KMS-11 (cell line): ENCODE results near the gene GNB1L.

Source experiments
- H2AFZ ChIP-seq: fragments of 200-600 bp; sonication (generic); 2 replicates; pipeline ENCODE4 v1.6.1; 2016; ENCODE audit warnings: antibody characterized with exemption, mixed run types, low read depth
- H3K27ac ChIP-seq: fragments of 200-600 bp; sonication (generic); 2 replicates; pipeline ENCODE4 v1.6.1; 2016; ENCODE audit warnings: mild to moderate bottlenecking, mixed run types
- H3K27me3 ChIP-seq: fragments of 200-600 bp; sonication (generic); 2 replicates; pipeline ENCODE4 v1.6.1; 2017; ENCODE audit warnings: mild to moderate bottlenecking, low read depth, mixed run types, moderate library complexity; ENCODE audit not compliant: insufficient read depth
- H3K36me3 ChIP-seq: fragments of 200-600 bp; sonication (generic); 2 replicates; pipeline ENCODE4 v1.6.1; 2017; ENCODE audit warnings: mild to moderate bottlenecking, mixed run types; ENCODE audit not compliant: insufficient read depth
- H3K4me1 ChIP-seq: fragments of 200-600 bp; sonication (generic); 2 replicates; pipeline ENCODE4 v1.6.1; 2016; ENCODE audit warnings: mild to moderate bottlenecking, low read depth, mixed run types; ENCODE audit not compliant: poor library complexity, severe bottlenecking
- H3K4me2 ChIP-seq: fragments of 200-600 bp; sonication (generic); 2 replicates; pipeline ENCODE4 v1.7.0; 2016; ENCODE audit warnings: mild to moderate bottlenecking, mixed run types
- H3K4me3 ChIP-seq: fragments of 200-600 bp; sonication (generic); IDR thresholded peaks from 2 replicates; pipeline ENCODE4 v1.6.1; 2017; ENCODE audit warnings: low read depth, low read length, mixed read lengths; ENCODE audit not compliant: insufficient read depth
- H3K79me2 ChIP-seq: fragments of 200-600 bp; sonication (generic); 2 replicates; pipeline ENCODE4 v1.6.1; 2016; ENCODE audit warnings: low read depth, mixed run types; ENCODE audit not compliant: insufficient read depth
- H3K9ac ChIP-seq: fragments of 200-600 bp; sonication (generic); 2 replicates; pipeline ENCODE4 v1.6.1; 2016; ENCODE audit warnings: mild to moderate bottlenecking, mixed run types
- H4K20me1 ChIP-seq: fragments of 200-600 bp; sonication (generic); 2 replicates; pipeline ENCODE4 v1.6.1; 2016; ENCODE audit warnings: mild to moderate bottlenecking, mixed run types; ENCODE audit not compliant: insufficient read depth
- TF ChIP-seq, protein P1 (sequence below): fragments of 200-600 bp; sonication (generic); conservative IDR thresholded peaks from 2 replicates; pipeline ENCODE4 v1.6.1; 2017; ENCODE audit warnings: low read depth, mild to moderate bottlenecking, antibody characterized with exemption, low read length, moderate library complexity, mixed read lengths

GNB1L gene

DNA sequence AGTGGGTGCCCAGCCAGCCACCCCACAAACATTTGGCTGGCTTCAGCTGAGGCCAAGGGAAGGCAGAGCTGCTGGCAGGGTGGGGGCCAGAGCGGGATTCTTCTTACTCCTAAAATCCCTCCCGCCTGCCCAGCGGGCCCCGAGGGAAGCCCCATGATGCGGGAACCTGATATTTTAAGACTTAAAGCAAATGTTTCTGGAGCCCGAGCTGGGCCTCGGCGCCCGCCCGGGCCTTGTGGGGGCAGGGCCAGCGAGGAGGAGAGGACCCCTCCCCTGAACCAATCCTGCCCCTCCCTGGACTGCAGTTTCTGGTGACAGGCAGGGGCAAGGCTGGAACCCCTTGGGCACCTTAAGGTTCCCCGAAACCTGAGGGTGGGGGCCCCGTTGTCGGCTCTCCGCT, 114.1 kb downstream of the GNB1L start:
- TF ChIP-seq, protein P1, sequence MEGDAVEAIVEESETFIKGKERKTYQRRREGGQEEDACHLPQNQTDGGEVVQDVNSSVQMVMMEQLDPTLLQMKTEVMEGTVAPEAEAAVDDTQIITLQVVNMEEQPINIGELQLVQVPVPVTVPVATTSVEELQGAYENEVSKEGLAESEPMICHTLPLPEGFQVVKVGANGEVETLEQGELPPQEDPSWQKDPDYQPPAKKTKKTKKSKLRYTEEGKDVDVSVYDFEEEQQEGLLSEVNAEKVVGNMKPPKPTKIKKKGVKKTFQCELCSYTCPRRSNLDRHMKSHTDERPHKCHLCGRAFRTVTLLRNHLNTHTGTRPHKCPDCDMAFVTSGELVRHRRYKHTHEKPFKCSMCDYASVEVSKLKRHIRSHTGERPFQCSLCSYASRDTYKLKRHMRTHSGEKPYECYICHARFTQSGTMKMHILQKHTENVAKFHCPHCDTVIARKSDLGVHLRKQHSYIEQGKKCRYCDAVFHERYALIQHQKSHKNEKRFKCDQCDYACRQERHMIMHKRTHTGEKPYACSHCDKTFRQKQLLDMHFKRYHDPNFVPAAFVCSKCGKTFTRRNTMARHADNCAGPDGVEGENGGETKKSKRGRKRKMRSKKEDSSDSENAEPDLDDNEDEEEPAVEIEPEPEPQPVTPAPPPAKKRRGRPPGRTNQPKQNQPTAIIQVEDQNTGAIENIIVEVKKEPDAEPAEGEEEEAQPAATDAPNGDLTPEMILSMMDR = no peak
- Histone ChIP-seq H3K36me3 (no peaks in the 10 kb centered on the region), H3K4me2 (no peak overlapping the region), H3K9ac (no peak overlapping the region), H3K4me1 (no peaks in the 10 kb centered on the region), H2AFZ (no peak overlapping the region), H3K79me2 (no peaks in the 10 kb centered on the region), H3K27me3 (peaks cover 7% of the 10 kb centered on the region; the same call in 1 of the 2 replicates), H4K20me1 (no peaks in the 10 kb centered on the region), H3K27ac (no peak overlapping the region), H3K4me3 (no peak overlapping the region)

DNA sequence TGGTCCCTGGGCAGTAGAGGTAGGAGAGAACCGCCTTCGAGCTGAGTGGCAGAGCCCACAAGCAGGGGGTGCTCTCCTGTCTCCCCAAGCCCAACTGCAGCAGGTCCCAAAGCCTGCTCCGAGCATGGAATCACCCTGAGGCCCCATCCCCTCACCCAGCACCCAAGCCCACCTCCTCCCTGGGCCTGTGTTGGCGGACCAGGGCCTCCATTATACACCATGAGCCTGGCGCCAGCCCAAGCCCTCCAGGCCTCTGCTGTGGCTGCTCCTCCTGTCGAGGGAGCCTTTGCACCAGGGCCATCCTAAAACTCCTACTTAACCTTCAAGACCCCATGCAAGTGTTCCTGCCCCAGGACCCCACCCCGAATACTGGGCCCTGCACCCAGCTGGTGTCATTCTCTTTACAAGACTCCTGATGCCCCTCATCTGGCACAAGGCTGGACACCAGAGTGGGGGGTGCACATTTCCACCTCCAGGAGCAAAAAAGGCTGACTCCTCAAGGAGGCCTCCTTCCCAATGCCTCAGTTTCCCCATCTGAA, 114.7 kb downstream of the GNB1L start:
- Histone ChIP-seq H3K4me1 (no peaks in the 10 kb centered on the region), H2AFZ (no peak overlapping the region), H3K36me3 (no peaks in the 10 kb centered on the region), H3K79me2 (no peaks in the 10 kb centered on the region), H3K9ac (no peak overlapping the region), H3K4me2 (no peak overlapping the region), H3K4me3 (no peak overlapping the region), H3K27me3 (peaks cover 7% of the 10 kb centered on the region; the same call in 1 of the 2 replicates), H3K27ac (no peak overlapping the region), H4K20me1 (no peaks in the 10 kb centered on the region)
- TF ChIP-seq, protein P1 = no peak

DNA sequence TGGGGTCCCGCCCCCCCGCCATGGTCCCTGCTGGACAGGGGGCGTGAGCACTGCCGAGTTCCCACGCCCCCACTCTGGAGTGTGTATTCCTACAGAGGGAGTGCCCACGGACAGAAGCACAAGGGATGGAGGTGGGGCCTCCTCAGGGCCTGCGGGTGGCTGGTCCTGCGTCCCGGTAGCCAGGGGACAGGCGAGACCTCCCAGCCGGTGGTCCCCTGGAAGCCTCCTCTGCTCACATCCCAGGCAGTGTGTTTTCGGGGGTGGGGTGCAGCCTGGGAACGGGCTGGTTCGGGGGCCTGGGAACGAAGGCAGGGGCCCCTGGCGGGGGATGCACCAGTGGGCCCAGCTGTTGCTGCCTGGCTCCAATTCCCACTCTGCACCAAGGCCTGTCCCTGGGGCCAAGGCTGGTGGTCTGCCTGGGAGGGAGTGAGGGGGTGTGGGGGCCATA, 115.2 kb downstream of the GNB1L start:
- no peak overlapping the region for H3K4me3 ChIP-seq
- no peak overlapping the region for H3K27ac ChIP-seq
- TF ChIP-seq, protein P1 = no peak
- H2AFZ ChIP-seq = no peak overlapping the region
- H3K9ac ChIP-seq = no peak overlapping the region
- H3K4me2 ChIP-seq = no peak overlapping the region
- H4K20me1 ChIP-seq = no peaks in the 10 kb centered on the region
- no peaks in the 10 kb centered on the region for H3K36me3 ChIP-seq
- no peaks in the 10 kb centered on the region for H3K79me2 ChIP-seq
- peaks cover 7% of the 10 kb centered on the region; the same call in 1 of the 2 replicates for H3K27me3 ChIP-seq
- H3K4me1 ChIP-seq = no peaks in the 10 kb centered on the region

DNA sequence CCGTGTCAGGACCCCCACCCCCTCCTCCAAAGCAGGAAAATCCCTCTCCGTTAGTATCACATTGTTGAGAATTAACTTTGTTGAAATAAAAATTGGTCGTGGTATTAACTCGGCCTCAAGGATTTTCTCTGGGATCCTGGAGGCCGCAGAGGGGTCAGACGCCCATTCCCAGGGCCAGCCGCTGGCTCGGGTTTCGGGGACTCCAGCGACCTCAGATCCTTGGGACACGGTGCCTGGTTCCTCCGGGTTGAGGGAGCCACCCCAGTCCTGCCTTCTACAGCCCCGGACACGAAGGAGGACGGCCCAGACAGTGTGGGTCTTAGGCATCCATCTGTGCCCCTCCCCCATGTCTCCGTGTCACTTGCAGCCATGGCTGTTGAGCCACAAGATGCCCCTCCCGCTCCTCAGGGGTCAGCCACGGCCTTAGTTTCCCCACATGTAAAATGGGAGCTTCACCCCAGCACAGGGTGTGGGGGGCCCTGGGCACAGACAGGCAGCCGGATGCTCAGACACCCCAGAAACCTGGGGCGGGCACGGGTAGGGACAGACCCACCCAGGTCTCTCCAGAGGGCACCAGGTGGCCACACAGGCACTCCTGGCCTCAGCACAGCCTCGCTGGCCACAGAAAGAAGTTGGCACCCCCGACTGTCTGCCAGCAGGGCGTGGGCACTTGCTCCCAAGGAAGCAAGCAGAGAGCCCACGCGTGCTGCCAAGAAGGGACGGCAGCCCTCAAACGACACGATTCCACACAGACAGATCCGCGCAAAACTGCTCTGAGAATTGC, 115.8 kb downstream of the GNB1L start:
- Histone ChIP-seq H3K9ac (no peak overlapping the region), H3K27ac (no peak overlapping the region), H4K20me1 (no peaks in the 10 kb centered on the region), H3K36me3 (no peaks in the 10 kb centered on the region), H3K4me3 (no peak overlapping the region), H3K4me2 (no peak overlapping the region), H3K4me1 (no peaks in the 10 kb centered on the region), H3K79me2 (no peaks in the 10 kb centered on the region), H3K27me3 (peaks cover 7% of the 10 kb centered on the region; the same call in 1 of the 2 replicates), H2AFZ (no peak overlapping the region)
- TF ChIP-seq, protein P1 = no peak
